ENCODE data around the gene SLC25A6.
"Not testable (repeated sequence)": the region's sequence is repeated elsewhere in the genome, so short reads cannot be mapped to it uniquely, and the experiment has no call there.

SLC25A6 gene

GRCh38 chrX:1391707-1392375 lies at the start of gene SLC25A6:
Gene SLC25A6 (minus strand): TSS chrX:1392113. CDS start chrX:1392009, 104 bp downstream.
- H3K36me3 ChIP-seq (ENCODE audit: control insufficient read depth in 5 of 5, insufficient read depth in 5 of 5, low read length in 5 of 5), result peaks cover 0 to 47% (median 38%) of the 10 kb centered on the region in 5 donors
- H3K9ac ChIP-seq (ENCODE audit: low read length in 5 of 5), result peak within 1 kb of the TSS; percentile 85 to 99 (median 89)
- no peaks in the 10 kb centered on the region for H3K27me3 ChIP-seq (ENCODE audit: control insufficient read depth in 5 of 5, insufficient read depth in 4 of 5, low read length in 5 of 5)
- H3K27ac ChIP-seq (ENCODE audit: low read depth, low read length), result peak within 1 kb of the TSS; percentile 96
- peaks cover 4 to 64% (median 47%) of the 10 kb centered on the region in 5 donors for H3K4me1 ChIP-seq (ENCODE audit: control insufficient read depth in 5 of 5, insufficient read depth in 5 of 5, low read length in 5 of 5)
- H3K9me3 ChIP-seq (ENCODE audit: control insufficient read depth in 5 of 5, low read length in 5 of 5), result no peaks in the 10 kb centered on the region
- H3K4me3 ChIP-seq (ENCODE audit: low read depth in 1 of 5, low read length in 5 of 5), result peak within 1 kb of the TSS; percentile 86 to 100 (median 95)

- Histone ChIP-seq H3K4me3 (ENCODE audit: low read depth in 1 of 5, low read length in 5 of 5) (no peak overlapping the region), H3K9me3 (ENCODE audit: control insufficient read depth in 5 of 5, low read length in 5 of 5) (peaks cover 0 to 10% (median 0%) of the 10 kb centered on the region in 5 donors), H3K9ac (ENCODE audit: low read length in 5 of 5) (no peak overlapping the region), H3K4me1 (ENCODE audit: control insufficient read depth in 5 of 5, insufficient read depth in 5 of 5, low read length in 5 of 5) (no peaks in the 10 kb centered on the region), H3K27me3 (ENCODE audit: control insufficient read depth in 5 of 5, insufficient read depth in 4 of 5, low read length in 5 of 5) (no peaks in the 10 kb centered on the region), H3K36me3 (ENCODE audit: control insufficient read depth in 5 of 5, insufficient read depth in 5 of 5, low read length in 5 of 5) (peaks cover 0 to 35% (median 26%) of the 10 kb centered on the region in 5 donors), H3K27ac (ENCODE audit: low read depth, low read length) (no peak overlapping the region)
These were observed 48.6 kb upstream of the SLC25A6 start for GRCh38 chrX:1440506-1440905.

- Histone ChIP-seq H3K27me3 (ENCODE audit: control insufficient read depth in 5 of 5, insufficient read depth in 4 of 5, low read length in 5 of 5) (no peaks in the 10 kb centered on the region), H3K4me1 (ENCODE audit: control insufficient read depth in 5 of 5, insufficient read depth in 5 of 5, low read length in 5 of 5) (peaks cover 0 to 1% (median 0%) of the 10 kb centered on the region in 5 donors), H3K36me3 (ENCODE audit: control insufficient read depth in 5 of 5, insufficient read depth in 5 of 5, low read length in 5 of 5) (peaks cover 0 to 53% (median 43%) of the 10 kb centered on the region in 5 donors), H3K9ac (ENCODE audit: low read length in 5 of 5) (no peak overlapping the region), H3K9me3 (ENCODE audit: control insufficient read depth in 5 of 5, low read length in 5 of 5) (no peaks in the 10 kb centered on the region), H3K4me3 (ENCODE audit: low read depth in 1 of 5, low read length in 5 of 5) (no peak overlapping the region), H3K27ac (ENCODE audit: low read depth, low read length) (no peak overlapping the region)
These were observed 43.5 kb upstream of the SLC25A6 start for GRCh38 chrX:1435241-1435895.

- Histone ChIP-seq H3K9me3 (ENCODE audit: control insufficient read depth in 5 of 5, low read length in 5 of 5) (no peaks in the 10 kb centered on the region), H3K4me1 (ENCODE audit: control insufficient read depth in 5 of 5, insufficient read depth in 5 of 5, low read length in 5 of 5) (peaks cover 0 to 1% (median 0%) of the 10 kb centered on the region in 5 donors), H3K4me3 (ENCODE audit: low read depth in 1 of 5, low read length in 5 of 5) (no peak overlapping the region), H3K36me3 (ENCODE audit: control insufficient read depth in 5 of 5, insufficient read depth in 5 of 5, low read length in 5 of 5) (peaks cover 0 to 53% (median 43%) of the 10 kb centered on the region in 5 donors), H3K27me3 (ENCODE audit: control insufficient read depth in 5 of 5, insufficient read depth in 4 of 5, low read length in 5 of 5) (no peaks in the 10 kb centered on the region), H3K27ac (ENCODE audit: low read depth, low read length) (no peak overlapping the region), H3K9ac (ENCODE audit: low read length in 5 of 5) (no peak overlapping the region)
These were observed 42.9 kb upstream of the SLC25A6 start for GRCh38 chrX:1434871-1435240.

- H3K4me3 ChIP-seq (ENCODE audit: low read depth in 1 of 5, low read length in 5 of 5), result no peak overlapping the region
- peaks cover 0 to 1% (median 0%) of the 10 kb centered on the region in 5 donors for H3K4me1 ChIP-seq (ENCODE audit: control insufficient read depth in 5 of 5, insufficient read depth in 5 of 5, low read length in 5 of 5)
- no peaks in the 10 kb centered on the region for H3K9me3 ChIP-seq (ENCODE audit: control insufficient read depth in 5 of 5, low read length in 5 of 5)
- H3K9ac ChIP-seq (ENCODE audit: low read length in 5 of 5), result no peak overlapping the region
- H3K27me3 ChIP-seq (ENCODE audit: control insufficient read depth in 5 of 5, insufficient read depth in 4 of 5, low read length in 5 of 5), result no peaks in the 10 kb centered on the region
- H3K36me3 ChIP-seq (ENCODE audit: control insufficient read depth in 5 of 5, insufficient read depth in 5 of 5, low read length in 5 of 5), result peaks cover 0 to 51% (median 39%) of the 10 kb centered on the region in 5 donors
- H3K27ac ChIP-seq (ENCODE audit: low read depth, low read length), result no peak overlapping the region
These were observed 41.9 kb upstream of the SLC25A6 start for GRCh38 chrX:1433646-1434357.

- no peaks in the 10 kb centered on the region for H3K9me3 ChIP-seq (ENCODE audit: control insufficient read depth in 5 of 5, low read length in 5 of 5)
- no peaks in the 10 kb centered on the region for H3K27me3 ChIP-seq (ENCODE audit: control insufficient read depth in 5 of 5, insufficient read depth in 4 of 5, low read length in 5 of 5)
- H3K36me3 ChIP-seq (ENCODE audit: control insufficient read depth in 5 of 5, insufficient read depth in 5 of 5, low read length in 5 of 5), result peaks cover 0 to 48% (median 38%) of the 10 kb centered on the region in 5 donors
- no peak overlapping the region for H3K9ac ChIP-seq (ENCODE audit: low read length in 5 of 5)
- H3K4me3 ChIP-seq (ENCODE audit: low read depth in 1 of 5, low read length in 5 of 5), result no peak overlapping the region
- H3K27ac ChIP-seq (ENCODE audit: low read depth, low read length), result no peak overlapping the region
- peaks cover 0 to 1% (median 0%) of the 10 kb centered on the region in 5 donors for H3K4me1 ChIP-seq (ENCODE audit: control insufficient read depth in 5 of 5, insufficient read depth in 5 of 5, low read length in 5 of 5)
These were observed 38.5 kb upstream of the SLC25A6 start for GRCh38 chrX:1430451-1430850.

- Histone ChIP-seq H3K36me3 (ENCODE audit: control insufficient read depth in 5 of 5, insufficient read depth in 5 of 5, low read length in 5 of 5) (peaks cover 0 to 50% (median 37%) of the 10 kb centered on the region in 5 donors), H3K9me3 (ENCODE audit: control insufficient read depth in 5 of 5, low read length in 5 of 5) (peaks cover 0 to 6% (median under 1%) of the 10 kb centered on the region in 5 donors), H3K4me1 (ENCODE audit: control insufficient read depth in 5 of 5, insufficient read depth in 5 of 5, low read length in 5 of 5) (no peaks in the 10 kb centered on the region), H3K27me3 (ENCODE audit: control insufficient read depth in 5 of 5, insufficient read depth in 4 of 5, low read length in 5 of 5) (no peaks in the 10 kb centered on the region), H3K27ac (ENCODE audit: low read depth, low read length) (no peak overlapping the region), H3K9ac (ENCODE audit: low read length in 5 of 5) (no peak overlapping the region), H3K4me3 (ENCODE audit: low read depth in 1 of 5, low read length in 5 of 5) (no peak overlapping the region)
These were observed 35.8 kb upstream of the SLC25A6 start for GRCh38 chrX:1427756-1428155.

- H3K9ac ChIP-seq (ENCODE audit: low read length in 5 of 5); H3K4me1 ChIP-seq (ENCODE audit: control insufficient read depth in 5 of 5, insufficient read depth in 5 of 5, low read length in 5 of 5); H3K27ac ChIP-seq (ENCODE audit: low read depth, low read length); H3K4me3 ChIP-seq (ENCODE audit: low read depth in 1 of 5, low read length in 5 of 5); H3K27me3 ChIP-seq (ENCODE audit: control insufficient read depth in 5 of 5, insufficient read depth in 4 of 5, low read length in 5 of 5): not testable (repeated sequence)
- Histone ChIP-seq H3K9me3 (ENCODE audit: control insufficient read depth in 5 of 5, low read length in 5 of 5) (peaks cover 0 to 20% (median 12%) of the 10 kb centered on the region in 5 donors), H3K36me3 (ENCODE audit: control insufficient read depth in 5 of 5, insufficient read depth in 5 of 5, low read length in 5 of 5) (peaks cover 0 to 57% (median 42%) of the 10 kb centered on the region in 5 donors)
These were observed 34.4 kb upstream of the SLC25A6 start for GRCh38 chrX:1426321-1426720.

GRCh38 chrX:1425381-1425780 lies 33.5 kb upstream of the SLC25A6 start:
- Histone ChIP-seq H3K9ac (ENCODE audit: low read length in 5 of 5) (no peak overlapping the region), H3K27ac (ENCODE audit: low read depth, low read length) (no peak overlapping the region), H3K27me3 (ENCODE audit: control insufficient read depth in 5 of 5, insufficient read depth in 4 of 5, low read length in 5 of 5) (no peaks in the 10 kb centered on the region), H3K9me3 (ENCODE audit: control insufficient read depth in 5 of 5, low read length in 5 of 5) (peaks cover 0 to 20% (median 12%) of the 10 kb centered on the region in 5 donors), H3K4me1 (ENCODE audit: control insufficient read depth in 5 of 5, insufficient read depth in 5 of 5, low read length in 5 of 5) (no peaks in the 10 kb centered on the region), H3K36me3 (ENCODE audit: control insufficient read depth in 5 of 5, insufficient read depth in 5 of 5, low read length in 5 of 5) (peaks cover 0 to 63% (median 43%) of the 10 kb centered on the region in 5 donors), H3K4me3 (ENCODE audit: low read depth in 1 of 5, low read length in 5 of 5) (no peak overlapping the region)

Measured in subcutaneous abdominal adipose tissue (tissue), 5 donors.